ENCODE measurements around the gene UFD1.

- no peak for TF ChIP-seq CTCF (IDR thresholded peaks at IDR 0.05)
- TF ChIP-seq REST (IDR thresholded peaks at IDR 0.05; ENCODE audit: low read depth, low read length): no peak
These were observed 37.6 kb upstream of the UFD1 start for GRCh38 chr22:19516378-19517170.

Data from SK-N-SH (cell line).